LNCaP clone FGC (cell line): ENCODE measurements around the gene HS6ST2.

Source experiments
- DNase-seq: peaks from one replicate; pipeline ENCODE4 v3.0.0-alpha.2; 2011; ENCODE audit warnings: low read depth
- H3K4me3 ChIP-seq: 2 replicates; pipeline ENCODE4 v1.5.1; 2011; ENCODE audit warnings: mild to moderate bottlenecking, low read depth, low read length, control low read depth
- TF ChIP-seq, protein P1 (sequence below): IDR thresholded peaks from 2 replicates; pipeline ENCODE4 v1.5.1; 2012; ENCODE audit warnings: mild to moderate bottlenecking; ENCODE audit not compliant: control insufficient read depth, insufficient read depth; ENCODE audit errors: extremely low read depth

The HS6ST2 gene

DNA sequence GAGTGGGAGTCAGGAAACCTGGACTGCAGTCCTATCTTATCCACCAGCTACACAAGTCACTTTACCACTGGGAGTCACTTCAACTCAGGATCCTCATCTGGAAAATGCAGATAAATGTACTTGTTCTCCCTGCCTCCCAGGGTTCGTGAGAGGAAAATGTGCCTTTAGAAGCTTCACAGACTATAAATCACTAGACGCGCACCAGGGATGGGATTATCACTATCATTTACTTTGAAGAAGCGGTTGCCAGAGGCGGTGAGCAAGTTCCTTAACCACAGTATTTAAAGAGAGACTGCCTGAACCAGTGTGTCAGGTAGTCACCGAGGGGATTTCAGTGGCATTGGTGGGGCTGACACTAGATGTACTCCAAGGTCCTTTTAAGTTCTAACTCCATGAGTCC is 219.5 kb downstream of the HS6ST2 start:
- DNase-seq = no peak
- no peak overlapping the region for H3K4me3 ChIP-seq
- TF ChIP-seq, protein P1, sequence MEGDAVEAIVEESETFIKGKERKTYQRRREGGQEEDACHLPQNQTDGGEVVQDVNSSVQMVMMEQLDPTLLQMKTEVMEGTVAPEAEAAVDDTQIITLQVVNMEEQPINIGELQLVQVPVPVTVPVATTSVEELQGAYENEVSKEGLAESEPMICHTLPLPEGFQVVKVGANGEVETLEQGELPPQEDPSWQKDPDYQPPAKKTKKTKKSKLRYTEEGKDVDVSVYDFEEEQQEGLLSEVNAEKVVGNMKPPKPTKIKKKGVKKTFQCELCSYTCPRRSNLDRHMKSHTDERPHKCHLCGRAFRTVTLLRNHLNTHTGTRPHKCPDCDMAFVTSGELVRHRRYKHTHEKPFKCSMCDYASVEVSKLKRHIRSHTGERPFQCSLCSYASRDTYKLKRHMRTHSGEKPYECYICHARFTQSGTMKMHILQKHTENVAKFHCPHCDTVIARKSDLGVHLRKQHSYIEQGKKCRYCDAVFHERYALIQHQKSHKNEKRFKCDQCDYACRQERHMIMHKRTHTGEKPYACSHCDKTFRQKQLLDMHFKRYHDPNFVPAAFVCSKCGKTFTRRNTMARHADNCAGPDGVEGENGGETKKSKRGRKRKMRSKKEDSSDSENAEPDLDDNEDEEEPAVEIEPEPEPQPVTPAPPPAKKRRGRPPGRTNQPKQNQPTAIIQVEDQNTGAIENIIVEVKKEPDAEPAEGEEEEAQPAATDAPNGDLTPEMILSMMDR = no peak

DNA sequence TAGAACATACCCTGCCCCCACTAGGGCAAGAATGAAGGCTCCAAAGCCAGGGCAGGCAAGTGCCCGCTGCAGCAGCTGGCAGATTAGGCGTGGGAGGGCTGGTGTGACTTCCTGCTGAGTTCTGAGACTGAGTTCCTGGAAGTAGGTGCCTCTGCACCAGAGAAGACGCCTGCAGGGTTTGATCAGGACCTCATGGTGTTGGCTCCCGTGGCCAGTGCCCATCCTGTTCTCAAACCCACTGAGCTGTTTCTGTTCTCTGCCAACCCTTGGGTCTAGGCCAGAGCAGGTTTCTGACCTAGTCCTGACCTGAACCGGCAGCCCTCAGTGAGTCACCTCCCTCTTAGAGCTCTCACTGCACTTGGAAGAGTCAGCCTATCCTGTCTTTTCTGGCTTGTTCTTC is 220.7 kb downstream of the HS6ST2 start:
- TF ChIP-seq, protein P1 = no peak
- H3K4me3 ChIP-seq = no peak overlapping the region
- DNase-seq = peak; percentile 40

DNA sequence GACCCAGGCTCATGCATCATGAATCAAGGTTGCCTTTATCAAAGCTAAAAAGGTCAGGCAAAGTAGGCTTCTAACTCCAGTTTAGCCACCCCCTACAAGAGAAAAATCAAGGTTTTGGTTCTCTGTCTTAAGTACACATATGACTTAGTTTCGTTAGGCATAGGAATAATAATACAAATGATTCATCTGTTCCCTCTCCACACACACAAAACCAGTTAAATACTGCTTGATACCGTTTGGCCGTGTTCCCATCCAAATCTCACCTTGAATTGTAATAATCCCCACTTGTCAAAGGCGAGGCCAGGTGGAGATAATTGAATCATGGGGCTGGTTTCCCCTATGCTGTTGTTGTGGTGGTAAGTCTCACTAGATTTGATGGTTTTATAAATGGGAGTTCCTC is 226.2 kb downstream of the HS6ST2 start:
- no peak for DNase-seq
- TF ChIP-seq, protein P1 = no peak
- H3K4me3 ChIP-seq = no peak overlapping the region

DNA sequence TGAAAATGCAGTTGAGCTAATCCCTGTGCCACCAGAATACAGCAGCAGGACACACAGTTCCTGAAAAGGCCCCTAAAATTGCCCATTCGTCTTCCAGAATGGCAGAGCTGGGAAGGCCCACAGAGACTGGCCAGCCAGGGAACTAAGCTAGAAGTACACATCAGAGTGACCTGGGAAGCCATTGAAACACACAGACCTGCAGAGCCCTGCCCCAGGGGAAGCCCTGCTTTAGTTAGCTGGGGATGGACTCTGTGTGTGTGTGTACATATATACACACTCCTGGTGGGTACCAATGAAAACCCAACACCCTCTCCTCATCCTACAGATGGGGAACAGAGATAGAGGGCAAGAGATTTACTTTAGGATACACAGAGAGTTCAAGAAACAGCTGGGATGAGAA is 227.7 kb downstream of the HS6ST2 start:
- no peak for DNase-seq
- H3K4me3 ChIP-seq = no peak overlapping the region
- TF ChIP-seq, protein P1 = no peak

DNA sequence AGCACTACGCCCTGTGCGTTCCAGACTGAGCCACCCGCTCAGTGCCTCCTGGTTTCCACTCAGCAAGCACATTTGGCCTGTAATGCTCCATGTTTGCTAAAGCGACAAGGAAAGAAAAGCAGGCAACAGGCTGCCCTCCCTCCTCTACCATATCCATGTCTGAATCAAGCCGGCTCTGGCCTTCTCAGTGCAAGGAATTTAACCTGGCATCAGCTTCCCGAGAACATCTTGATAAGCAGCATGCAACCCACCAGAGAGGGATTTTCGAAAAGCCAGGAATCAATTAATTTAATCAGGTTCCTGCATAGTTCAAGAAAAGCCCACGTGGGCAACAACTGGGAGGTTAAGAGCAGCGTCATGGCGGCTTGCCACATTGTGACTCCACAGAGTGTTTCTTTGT is 228.2 kb downstream of the HS6ST2 start:
- H3K4me3 ChIP-seq = no peak overlapping the region
- no peak for DNase-seq
- TF ChIP-seq, protein P1 = no peak

DNA sequence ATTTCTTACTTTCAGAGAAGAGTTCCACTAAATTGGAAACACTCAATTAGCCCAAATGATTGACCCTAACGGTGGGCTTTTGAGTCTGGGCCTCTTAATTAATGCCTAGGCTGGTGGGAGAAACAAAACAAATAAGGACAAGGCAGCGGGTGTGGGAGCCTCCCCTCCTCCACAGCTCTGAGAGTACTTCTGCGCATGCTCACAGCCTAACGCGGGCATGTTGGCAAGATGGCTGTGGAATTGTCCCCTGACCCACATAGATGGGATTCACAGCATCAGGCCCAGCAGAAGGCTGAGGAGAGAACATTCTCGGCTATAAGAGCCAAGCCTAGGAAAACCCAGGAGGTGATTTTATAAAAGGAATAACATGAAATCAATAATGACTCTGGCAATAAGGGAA is 230.1 kb downstream of the HS6ST2 start:
- DNase-seq = no peak
- TF ChIP-seq, protein P1 = no peak
- H3K4me3 ChIP-seq = no peak overlapping the region

DNA sequence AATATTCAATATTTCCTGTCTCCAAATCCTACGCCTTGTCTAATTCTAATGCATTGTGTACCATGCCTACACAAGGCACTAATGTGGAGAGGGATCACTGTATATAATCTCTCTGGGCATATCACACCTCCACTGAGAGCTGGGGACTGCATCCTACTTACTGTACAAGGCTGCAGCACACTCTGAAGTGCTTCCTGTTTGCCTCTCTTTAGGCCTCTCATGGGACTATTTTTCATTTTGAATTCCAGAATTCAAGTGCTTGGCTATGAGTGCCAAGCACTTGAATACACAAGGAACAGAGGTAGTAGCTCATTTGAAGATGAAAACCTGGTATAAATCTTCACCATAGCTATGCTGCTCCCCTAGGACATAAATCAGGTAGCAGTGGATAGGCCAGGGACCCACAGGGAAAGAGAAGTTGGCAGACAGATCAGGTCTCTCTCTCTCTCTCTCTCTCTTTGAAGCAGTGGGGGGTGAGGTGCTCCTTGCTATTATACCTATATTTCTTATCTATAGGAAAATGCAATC is 239.9 kb downstream of the HS6ST2 start:
- no peak overlapping the region for H3K4me3 ChIP-seq
- no peak for DNase-seq
- TF ChIP-seq, protein P1 = no peak
